ENCODE data around the gene RIN3. TPM values are rescaled to one million over a fixed set of nuclear protein-coding genes. Genes with fewer than 3 reads are reported as not detected.

RIN3 gene
- total RNA-seq, 1 experiment from 2014 or later: 10.9 TPM

GRCh38 chr14:92481811-92482555 is 31.6 kb upstream of the RIN3 start:
- H3K9me3 ChIP-seq (ENCODE audit: control insufficient read depth, insufficient read depth, low read depth, low read length): no peaks in the 10 kb centered on the region
- no peaks in the 10 kb centered on the region for H3K27me3 ChIP-seq (ENCODE audit: control insufficient read depth, insufficient read depth, low read length)
- no TSS peak for BruUV-seq (replicated peaks)
- no peak overlapping the region for H3K4me3 ChIP-seq (ENCODE audit: low read depth in 2 of 2, low read length in 2 of 2)
- DNase-seq (ENCODE audit: low read depth, low spot score) (no peak), ATAC-seq (no peak)
- ChIA-PET CTCF (no interaction called here), POLR2A (interaction anchor here (0.7 kb wide), 1 partner anchor 515 kb away, joined by 4 read pairs; no protein-coding TSS in a partner anchor)
- no peak overlapping the region for H3K27ac ChIP-seq (ENCODE audit: low read length)
- no peaks in the 10 kb centered on the region for H3K36me3 ChIP-seq (ENCODE audit: control insufficient read depth, insufficient read depth, low read length)
- intact Hi-C loops (cut with micrococcal nuclease; ENCODE audit: unreplicated experiment) (no loop called here), in situ Hi-C loops (cut with HindIII; ENCODE audit: low pct_unique_long_range_greater_than_20kb, low sequenced_read_pairs) (no loop called here)
- TF ChIP-seq SIN3A (IDR thresholded peaks at IDR 0.05; ENCODE audit: borderline replicate concordance, insufficient read depth, low read depth, low read length) (no peak), TCF7L2 (IDR thresholded peaks at IDR 0.05; ENCODE audit: low read depth, low read length) (no peak), REST (IDR thresholded peaks at IDR 0.05; ENCODE audit: insufficient read depth in 1 of 2, low read depth in 2 of 2, low read length in 1 of 2) (no peak), POLR2AphosphoS5 (IDR thresholded peaks at IDR 0.05; ENCODE audit: low read depth, low read length) (no peak)
- TF ChIP-seq, protein P1, sequence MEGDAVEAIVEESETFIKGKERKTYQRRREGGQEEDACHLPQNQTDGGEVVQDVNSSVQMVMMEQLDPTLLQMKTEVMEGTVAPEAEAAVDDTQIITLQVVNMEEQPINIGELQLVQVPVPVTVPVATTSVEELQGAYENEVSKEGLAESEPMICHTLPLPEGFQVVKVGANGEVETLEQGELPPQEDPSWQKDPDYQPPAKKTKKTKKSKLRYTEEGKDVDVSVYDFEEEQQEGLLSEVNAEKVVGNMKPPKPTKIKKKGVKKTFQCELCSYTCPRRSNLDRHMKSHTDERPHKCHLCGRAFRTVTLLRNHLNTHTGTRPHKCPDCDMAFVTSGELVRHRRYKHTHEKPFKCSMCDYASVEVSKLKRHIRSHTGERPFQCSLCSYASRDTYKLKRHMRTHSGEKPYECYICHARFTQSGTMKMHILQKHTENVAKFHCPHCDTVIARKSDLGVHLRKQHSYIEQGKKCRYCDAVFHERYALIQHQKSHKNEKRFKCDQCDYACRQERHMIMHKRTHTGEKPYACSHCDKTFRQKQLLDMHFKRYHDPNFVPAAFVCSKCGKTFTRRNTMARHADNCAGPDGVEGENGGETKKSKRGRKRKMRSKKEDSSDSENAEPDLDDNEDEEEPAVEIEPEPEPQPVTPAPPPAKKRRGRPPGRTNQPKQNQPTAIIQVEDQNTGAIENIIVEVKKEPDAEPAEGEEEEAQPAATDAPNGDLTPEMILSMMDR (IDR thresholded peaks at IDR 0.05): no peak
- no peaks in the 10 kb centered on the region for H3K4me1 ChIP-seq (ENCODE audit: control insufficient read depth, insufficient read depth, low read length)

- no peak for DNase-seq (ENCODE audit: low read depth, low spot score)
- Histone ChIP-seq H3K27me3 (ENCODE audit: control insufficient read depth, insufficient read depth, low read length) (no peaks in the 10 kb centered on the region), H3K9me3 (ENCODE audit: control insufficient read depth, insufficient read depth, low read depth, low read length) (no peaks in the 10 kb centered on the region), H3K36me3 (ENCODE audit: control insufficient read depth, insufficient read depth, low read length) (no peaks in the 10 kb centered on the region), H3K4me1 (ENCODE audit: control insufficient read depth, insufficient read depth, low read length) (no peaks in the 10 kb centered on the region), H3K4me3 (ENCODE audit: low read depth in 2 of 2, low read length in 2 of 2) (no peak overlapping the region), H3K27ac (ENCODE audit: low read length) (no peak overlapping the region)
- no peak for ATAC-seq
- ChIA-PET CTCF (no interaction called here), POLR2A (interaction anchor here (0.7 kb wide), 1 partner anchor 516 kb away, joined by 4 read pairs; no protein-coding TSS in a partner anchor)
- TF ChIP-seq REST (IDR thresholded peaks at IDR 0.05; ENCODE audit: insufficient read depth in 1 of 2, low read depth in 2 of 2, low read length in 1 of 2) (no peak), POLR2AphosphoS5 (IDR thresholded peaks at IDR 0.05; ENCODE audit: low read depth, low read length) (no peak)
- in situ Hi-C loops (cut with HindIII; ENCODE audit: low pct_unique_long_range_greater_than_20kb, low sequenced_read_pairs) (no loop called here), intact Hi-C loops (cut with micrococcal nuclease; ENCODE audit: unreplicated experiment) (no loop called here)
- BruUV-seq (replicated peaks): no TSS peak
Observed at GRCh38 chr14:92482621-92483319, 30.8 kb upstream of the RIN3 start.

Data from Panc1 (cell line).